Measurements from ENCODE around the gene TNNT1.

DNA sequence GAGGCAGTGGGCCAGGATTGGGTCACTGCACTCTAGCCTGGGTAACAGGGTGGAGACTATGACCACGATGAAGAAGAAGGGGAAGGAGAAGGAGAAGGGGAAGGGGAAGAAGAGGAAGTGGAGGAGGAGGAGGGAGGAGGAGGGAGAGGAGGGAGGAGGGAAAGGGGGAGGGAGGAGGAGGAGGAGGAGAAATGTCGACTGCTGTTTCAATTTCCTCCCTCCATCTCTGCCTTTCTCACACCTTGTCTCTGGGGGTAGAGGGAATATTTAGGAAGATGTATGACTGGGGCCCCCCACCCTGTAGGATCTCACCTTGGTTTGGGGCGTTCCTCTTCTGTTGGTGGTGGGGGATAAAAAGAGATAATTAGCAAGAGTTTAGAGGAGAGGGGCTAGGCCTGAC lies 3.8 kb downstream of the TNNT1 start:
- TF ChIP-seq POLR2A (IDR thresholded peaks at IDR 0.05) = no peak
- TF ChIP-seq, protein P1, sequence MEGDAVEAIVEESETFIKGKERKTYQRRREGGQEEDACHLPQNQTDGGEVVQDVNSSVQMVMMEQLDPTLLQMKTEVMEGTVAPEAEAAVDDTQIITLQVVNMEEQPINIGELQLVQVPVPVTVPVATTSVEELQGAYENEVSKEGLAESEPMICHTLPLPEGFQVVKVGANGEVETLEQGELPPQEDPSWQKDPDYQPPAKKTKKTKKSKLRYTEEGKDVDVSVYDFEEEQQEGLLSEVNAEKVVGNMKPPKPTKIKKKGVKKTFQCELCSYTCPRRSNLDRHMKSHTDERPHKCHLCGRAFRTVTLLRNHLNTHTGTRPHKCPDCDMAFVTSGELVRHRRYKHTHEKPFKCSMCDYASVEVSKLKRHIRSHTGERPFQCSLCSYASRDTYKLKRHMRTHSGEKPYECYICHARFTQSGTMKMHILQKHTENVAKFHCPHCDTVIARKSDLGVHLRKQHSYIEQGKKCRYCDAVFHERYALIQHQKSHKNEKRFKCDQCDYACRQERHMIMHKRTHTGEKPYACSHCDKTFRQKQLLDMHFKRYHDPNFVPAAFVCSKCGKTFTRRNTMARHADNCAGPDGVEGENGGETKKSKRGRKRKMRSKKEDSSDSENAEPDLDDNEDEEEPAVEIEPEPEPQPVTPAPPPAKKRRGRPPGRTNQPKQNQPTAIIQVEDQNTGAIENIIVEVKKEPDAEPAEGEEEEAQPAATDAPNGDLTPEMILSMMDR (IDR thresholded peaks at IDR 0.05) = no peak

Measured in suprapubic skin (tissue), 3 donors.